Aorta (tissue), 5 donors: Measurements from ENCODE around the gene KRTAP29-1. TPM values are rescaled to one million over a fixed set of nuclear protein-coding genes. Genes with fewer than 3 reads are reported as not detected.
"Not testable (repeated sequence)": the region's sequence is repeated elsewhere in the genome, so short reads cannot be mapped to it uniquely, and the experiment has no call there.

Source experiments
- ATAC-seq: fragments of 200-7000 bp; cut with Tn5 transposase; one replicate; pipeline ENCODE4 v1.9.1; 2022; ENCODE audit warnings: moderate library complexity; ENCODE audit not compliant: low FRiP score
- DNase-seq, 2 donors: peaks; one replicate each; pipeline ENCODE4 v3.0.0-alpha.2; 2020
- H3K27ac ChIP-seq, 2 donors: one replicate each; pipeline ENCODE4 v1.5.1; 2013; ENCODE audit warnings: low read length in 2 of 2, mild to moderate bottlenecking in 2 of 2, moderate library complexity in 2 of 2, control low read depth in 1 of 2, inconsistent platforms in 1 of 2, low read depth in 1 of 2
- H3K27me3 ChIP-seq, 2 donors: one replicate each; pipeline ENCODE4 v1.6.1; 2013; ENCODE audit warnings: control low read depth in 1 of 2, low read length in 1 of 2, mild to moderate bottlenecking in 1 of 2, moderate library complexity in 1 of 2; ENCODE audit not compliant: insufficient read depth in 2 of 2, control insufficient read depth in 1 of 2
- H3K36me3 ChIP-seq, 2 donors: one replicate each; pipeline ENCODE4 v1.6.1; 2013; ENCODE audit warnings: control low read depth in 1 of 2, low read length in 1 of 2, mild to moderate bottlenecking in 1 of 2; ENCODE audit not compliant: insufficient read depth in 2 of 2, control insufficient read depth in 1 of 2
- H3K4me1 ChIP-seq, 2 donors: one replicate each; pipeline ENCODE4 v1.6.1; 2013; ENCODE audit warnings: low read length in 2 of 2, control low read depth in 1 of 2, mild to moderate bottlenecking in 1 of 2, moderate library complexity in 1 of 2; ENCODE audit not compliant: insufficient read depth in 2 of 2, control insufficient read depth in 1 of 2
- H3K4me3 ChIP-seq, 2 donors: one replicate each; pipeline ENCODE4 v1.5.1; 2013; ENCODE audit warnings: low read length in 2 of 2, control low read depth in 1 of 2, mild to moderate bottlenecking in 1 of 2
- H3K9me3 ChIP-seq: one replicate; pipeline ENCODE4 v1.6.1; 2013; ENCODE audit warnings: mild to moderate bottlenecking, low read length; ENCODE audit not compliant: control insufficient read depth
- WGBS, 2 donors: extraction: QIAGEN DNeasy Blood & Tissue Kit; methylation state at CpG; one replicate each; pipeline ENCODE4 v1.1.7; 2013; 5-methylcytosine and 5-hydroxymethylcytosine counted together
- intact Hi-C, 2 donors: fragments of 100-400 bp; cut with DNase I; formaldehyde crosslinking; loops; one replicate each; pipeline versions ENCODE4 v1.14.2 to v1.15.0; 2022
- polyA plus RNA-seq, 2 donors: library from polyadenylated mRNA; stranded (reverse); fragments of 200-250 nt; gene quantifications; one replicate each; pipeline ENCODE4 v1.2.3, GENCODE V29; 2013
- total RNA-seq, 2 donors: library from RNA; stranded (reverse); fragmentation: NEBNext Ultra II Directional; extraction: Animal tissue kit (Norgen Biotek cat#: 25700); gene quantifications; one replicate each; pipeline ENCODE4 v1.2.1, GENCODE V29; 2021
- donor health status: healthy with polysubstance abuse.
- donor health status: Bipolar disorder and iron deficiency.
- donor health status: DM: no; HTN: no; CAD: no.
- donor health status: DM: no; HTN: no; CAD: no.
- donor health status: DM: yes; HTN: yes; CAD: no.

The KRTAP29-1 gene
- total and polyA plus RNA-seq, 4 donors, result not detected

- Histone ChIP-seq H3K27ac (no peak overlapping the region), H3K9me3 (no peaks in the 10 kb centered on the region), H3K4me1 (no peaks in the 10 kb centered on the region), H3K27me3 (no peaks in the 10 kb centered on the region), H3K4me3 (no peak overlapping the region), H3K36me3 (no peaks in the 10 kb centered on the region)
- WGBS, 2 donors, result 80 to 88% methylated on average over 3 of the region's 3 CpGs
- no peak for ATAC-seq
- intact Hi-C loops, result no loop called here
- no peak for DNase-seq
Observed at GRCh38 chr17:41287050-41287449, 15.6 kb downstream of the KRTAP29-1 start.

- no peaks in the 10 kb centered on the region for H3K9me3 ChIP-seq
- intact Hi-C loops, result no loop called here
- H3K4me3 ChIP-seq, result no peak overlapping the region
- WGBS, 2 donors, result 38 to 40% methylated on average over 2 of the region's 2 CpGs
- H3K27me3 ChIP-seq, result no peaks in the 10 kb centered on the region
- H3K36me3 ChIP-seq, result no peaks in the 10 kb centered on the region
- no peaks in the 10 kb centered on the region for H3K4me1 ChIP-seq
- no peak for ATAC-seq
- no peak for DNase-seq
- H3K27ac ChIP-seq, result no peak overlapping the region
Observed at GRCh38 chr17:41284546-41284945, 18.1 kb downstream of the KRTAP29-1 start.

GRCh38 chr17:41284043-41284442 is 18.6 kb downstream of the KRTAP29-1 start:
- no peak overlapping the region for H3K4me3 ChIP-seq
- DNase-seq (no peak), ATAC-seq (no peak)
- intact Hi-C loops, result no loop called here
- H3K9me3 ChIP-seq, result no peaks in the 10 kb centered on the region
- H3K4me1 ChIP-seq, result no peaks in the 10 kb centered on the region
- no peaks in the 10 kb centered on the region for H3K36me3 ChIP-seq
- H3K27me3 ChIP-seq, result no peaks in the 10 kb centered on the region
- H3K27ac ChIP-seq, result no peak overlapping the region
- WGBS, 2 donors, result 33 to 38% methylated on average over 3 of the region's 3 CpGs

- DNase-seq (no peak), ATAC-seq (no peak)
- H3K4me1 ChIP-seq, result no peaks in the 10 kb centered on the region
- WGBS, 2 donors, result 78 to 79% methylated on average over 3 of the region's 3 CpGs
- no peaks in the 10 kb centered on the region for H3K9me3 ChIP-seq
- no peak overlapping the region for H3K4me3 ChIP-seq
- H3K36me3 ChIP-seq, result no peaks in the 10 kb centered on the region
- intact Hi-C loops, result no loop called here
- H3K27ac ChIP-seq, result no peak overlapping the region
- H3K27me3 ChIP-seq, result no peaks in the 10 kb centered on the region
Observed at GRCh38 chr17:41278176-41278955, 24.3 kb downstream of the KRTAP29-1 start.

- DNase-seq, H3K9me3 ChIP-seq, H3K27me3 ChIP-seq, H3K27ac ChIP-seq, intact Hi-C loops, ATAC-seq, H3K4me1 ChIP-seq, H3K36me3 ChIP-seq, H3K4me3 ChIP-seq: not testable (repeated sequence)
- 71 to 76% methylated on average over 3 of the region's 3 CpGs for WGBS, 2 donors
Observed at GRCh38 chr17:41275648-41276190, 26.9 kb downstream of the KRTAP29-1 start, which contains the start of gene KRTAP9-7. Gene KRTAP9-7 (plus strand): TSS chr17:41275698. CDS start chr17:41275698, 0 bp downstream.

GRCh38 chr17:41271858-41272257 is 30.8 kb downstream of the KRTAP29-1 start:
- Histone ChIP-seq H3K36me3 (no peaks in the 10 kb centered on the region), H3K27ac (no peak overlapping the region), H3K27me3 (no peaks in the 10 kb centered on the region), H3K4me3 (no peak overlapping the region), H3K4me1 (no peaks in the 10 kb centered on the region), H3K9me3 (no peaks in the 10 kb centered on the region)
- ATAC-seq (no peak), DNase-seq (no peak)
- WGBS, 2 donors, result 52% methylated on average over 1 of the region's 1 CpG; no CpG with 5 or more reads in 1 of the 2 donors
- intact Hi-C loops, result no loop called here

GRCh38 chr17:41271323-41271722 is 31.3 kb downstream of the KRTAP29-1 start:
- intact Hi-C loops, DNase-seq: not testable (repeated sequence)
- WGBS, 2 donors, result 60% methylated on average over 1 of the region's 1 CpG; no CpG with 5 or more reads in 1 of the 2 donors

GRCh38 chr17:41267711-41268110 is 34.9 kb downstream of the KRTAP29-1 start:
- 81% methylated on average over 3 of the region's 3 CpGs; no CpG with 5 or more reads in 1 of the 2 donors for WGBS, 2 donors
- Histone ChIP-seq H3K27ac (no peak overlapping the region), H3K9me3 (no peaks in the 10 kb centered on the region), H3K4me3 (no peak overlapping the region), H3K4me1 (no peaks in the 10 kb centered on the region), H3K36me3 (no peaks in the 10 kb centered on the region), H3K27me3 (no peaks in the 10 kb centered on the region)
- ATAC-seq (no peak), DNase-seq (no peak)
- intact Hi-C loops, result no loop called here

More at GRCh38 chr17:41271323-41271722, 31.3 kb downstream of the KRTAP29-1 start:
- H3K27ac ChIP-seq, ATAC-seq, H3K4me3 ChIP-seq, H3K36me3 ChIP-seq, H3K4me1 ChIP-seq, H3K27me3 ChIP-seq, H3K9me3 ChIP-seq: not testable (repeated sequence)

- Histone ChIP-seq H3K4me3 (no peak within 1 kb of the TSS), H3K4me1 (no peaks in the 10 kb centered on the region), H3K27ac (no peak within 1 kb of the TSS), H3K36me3 (no peaks in the 10 kb centered on the region), H3K9me3 (no peaks in the 10 kb centered on the region), H3K27me3 (no peaks in the 10 kb centered on the region)
- DNase-seq, result no peak
- no peak for ATAC-seq
- 57% methylated on average over 2 of the region's 2 CpGs for WGBS, 2 donors
- intact Hi-C loops, result no loop called here
Observed at GRCh38 chr17:41265078-41265477, 37.6 kb downstream of the KRTAP29-1 start, which contains the start of gene KRTAP9-6. Gene KRTAP9-6 (plus strand): TSS chr17:41265378. CDS start chr17:41265378, 0 bp downstream.
